ENCODE measurements around the gene GIGYF1.
A peak's percentile ranks its signal among the peaks of the same experiment; 100 is the strongest.
"Not testable (repeated sequence)": the region's sequence is repeated elsewhere in the genome, so short reads cannot be mapped to it uniquely, and the experiment has no call there.

Gene GIGYF1

DNA sequence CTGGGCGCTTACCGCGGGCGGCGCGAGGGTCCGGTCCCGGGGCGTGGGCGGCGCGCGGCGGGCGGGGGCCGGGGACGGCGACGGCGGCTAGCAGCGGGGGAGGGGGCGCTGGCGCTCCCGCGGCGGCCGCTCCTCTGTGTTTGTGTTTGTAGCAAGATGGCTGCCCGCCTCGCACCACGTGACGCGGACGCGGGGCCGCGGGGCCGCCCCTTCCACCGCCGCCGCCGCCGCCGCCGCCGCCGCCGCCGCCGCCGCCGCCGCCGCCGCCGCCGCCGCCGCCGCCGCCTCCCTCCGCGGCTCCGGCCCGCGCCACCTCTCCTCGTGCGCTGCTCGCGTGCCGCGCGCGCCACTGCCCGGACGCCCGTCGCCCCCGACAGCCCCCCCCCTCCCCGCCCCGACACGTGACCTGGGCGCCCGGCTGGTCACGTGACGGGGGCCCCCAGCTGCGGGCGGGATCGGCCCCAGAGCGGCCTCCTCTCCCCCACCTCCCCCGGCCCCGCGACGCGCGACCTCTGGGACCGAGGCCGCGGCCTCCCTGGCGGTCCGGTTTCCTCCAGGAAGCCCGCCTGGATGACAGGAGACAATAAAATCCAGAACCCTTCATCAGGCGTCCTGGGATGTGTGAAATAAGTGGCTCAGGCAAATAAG lies at the start of gene GIGYF1:
Gene GIGYF1 (minus strand): TSS at position 153 of the 648 bp plus-strand sequence. CDS start 6,012 bp downstream, outside the sequence.
- peak; percentile 56 for DNase-seq

- DNase-seq, result no peak
Observed at GRCh38 chr7:100739934-100740333, 45.9 kb upstream of the GIGYF1 start.

- DNase-seq, result no peak
Observed at GRCh38 chr7:100736671-100737070, 42.6 kb upstream of the GIGYF1 start.

DNA sequence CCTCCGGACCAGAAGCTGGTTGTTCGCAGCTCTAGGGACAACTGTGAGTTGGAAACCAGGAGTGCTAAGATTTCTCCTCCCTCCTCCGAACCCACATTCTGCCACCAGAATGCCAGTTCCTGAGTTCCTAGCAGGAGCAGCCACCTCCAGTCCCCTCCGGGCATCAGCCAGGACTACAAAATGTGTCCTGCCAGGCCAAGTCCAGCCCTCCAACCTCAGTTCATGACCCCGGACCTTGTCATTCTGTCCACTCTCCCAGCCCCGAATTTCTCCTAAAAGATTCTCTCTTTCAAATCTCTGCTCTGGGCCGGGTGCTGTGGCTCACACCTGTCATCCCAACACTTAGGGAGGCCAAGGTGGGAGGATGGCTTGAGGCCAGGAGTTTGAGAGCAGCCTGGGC lies 41.7 kb upstream of the GIGYF1 start:
- no peak for DNase-seq

- DNase-seq, result no peak
Observed at GRCh38 chr7:100731937-100732636, 38.0 kb upstream of the GIGYF1 start.

DNA sequence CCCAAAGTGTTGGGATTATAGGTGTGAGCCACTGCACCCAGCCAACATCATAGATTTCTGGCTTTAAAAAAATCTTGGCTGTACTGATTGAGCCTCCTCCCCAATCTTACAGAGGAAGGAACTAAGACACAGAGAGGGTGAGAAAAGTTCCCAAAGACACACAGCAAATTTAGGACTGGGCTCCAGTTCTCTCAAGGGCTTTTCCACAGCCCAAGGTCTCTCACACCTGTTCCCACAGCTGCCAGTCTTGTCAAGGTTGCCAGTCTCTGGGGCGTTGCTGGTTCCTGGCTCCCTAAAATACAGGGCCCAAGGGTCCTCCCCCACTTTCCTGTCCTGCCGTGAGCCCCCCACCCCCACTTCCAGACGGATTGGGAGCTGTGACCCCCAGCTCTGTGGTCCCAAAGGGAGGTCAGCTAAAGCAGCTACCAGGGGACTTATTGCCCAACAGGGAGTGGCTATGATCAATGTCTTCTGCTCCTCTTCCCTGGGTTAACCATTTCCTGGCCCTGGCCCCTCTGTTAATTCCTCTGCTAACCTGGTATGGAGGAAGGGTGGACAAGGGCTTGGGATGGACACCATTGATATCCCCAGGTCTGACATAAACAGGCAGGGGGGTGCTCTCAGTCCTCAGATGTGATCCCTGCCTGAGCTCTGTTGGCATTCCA lies 36.2 kb upstream of the GIGYF1 start:
- DNase-seq, result no peak

DNA sequence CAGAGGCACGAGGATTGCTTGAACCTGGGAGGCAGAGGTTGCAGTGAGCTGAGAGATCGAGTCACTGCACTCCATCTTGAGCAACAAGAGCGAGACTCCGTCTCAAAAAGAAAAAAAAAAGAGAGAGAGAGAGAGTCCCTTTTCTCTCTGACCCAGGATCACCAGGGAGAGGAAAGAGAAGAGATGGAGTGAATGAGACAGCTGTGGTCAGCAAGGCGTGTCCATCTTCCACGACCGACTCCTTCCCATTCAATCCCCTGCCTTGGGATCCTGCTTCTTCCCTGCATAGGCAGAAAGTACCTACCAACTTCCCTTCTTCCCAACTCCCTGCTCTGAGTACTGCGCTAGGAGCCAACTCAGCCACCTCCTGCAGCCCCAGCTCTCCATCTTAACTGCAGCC lies 34.1 kb upstream of the GIGYF1 start:
- no peak for DNase-seq

DNA sequence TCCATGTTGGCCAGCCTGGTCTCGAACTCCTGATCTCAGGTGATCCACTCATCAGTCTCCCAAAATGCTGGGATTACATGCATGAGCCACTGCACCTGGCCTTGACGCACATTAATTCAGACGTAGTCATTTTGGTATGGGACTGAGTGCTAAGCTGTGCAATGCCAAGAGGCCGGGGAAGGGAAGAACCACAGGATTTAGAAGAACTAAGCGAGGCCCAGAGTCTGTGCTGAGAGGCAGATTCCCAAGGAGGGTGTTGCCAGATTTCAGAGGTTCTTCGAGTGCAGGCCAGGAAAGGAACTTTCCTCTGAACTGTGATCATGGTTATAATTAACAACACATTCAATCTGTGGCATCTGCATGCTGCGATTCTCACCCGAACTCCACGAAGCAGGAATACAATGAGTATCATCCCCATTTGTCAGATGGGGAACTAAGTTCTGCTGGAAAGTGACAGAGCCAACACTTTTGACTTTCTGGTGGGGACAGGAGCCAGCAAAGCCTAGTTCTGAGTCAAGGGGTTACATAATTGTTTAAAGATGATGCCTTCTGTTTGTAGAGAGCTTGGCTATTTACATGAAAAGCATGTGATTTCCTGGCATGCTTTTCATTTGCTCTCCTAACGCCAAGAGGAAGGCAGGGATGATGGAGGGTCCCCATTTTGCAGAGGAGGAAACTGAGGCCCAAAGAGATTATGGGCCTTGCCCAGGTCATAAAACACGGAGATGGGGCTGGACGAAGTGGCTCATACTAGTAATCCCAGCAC lies 33.1 kb upstream of the GIGYF1 start:
- DNase-seq, result no peak

- not testable (repeated sequence) for DNase-seq
Observed at GRCh38 chr7:100724364-100724763, 30.3 kb upstream of the GIGYF1 start.

GRCh38 chr7:100723732-100724275 lies 29.8 kb upstream of the GIGYF1 start:
- DNase-seq, result no peak

GRCh38 chr7:100722480-100723212 lies 28.6 kb upstream of the GIGYF1 start:
- no peak for DNase-seq

DNA sequence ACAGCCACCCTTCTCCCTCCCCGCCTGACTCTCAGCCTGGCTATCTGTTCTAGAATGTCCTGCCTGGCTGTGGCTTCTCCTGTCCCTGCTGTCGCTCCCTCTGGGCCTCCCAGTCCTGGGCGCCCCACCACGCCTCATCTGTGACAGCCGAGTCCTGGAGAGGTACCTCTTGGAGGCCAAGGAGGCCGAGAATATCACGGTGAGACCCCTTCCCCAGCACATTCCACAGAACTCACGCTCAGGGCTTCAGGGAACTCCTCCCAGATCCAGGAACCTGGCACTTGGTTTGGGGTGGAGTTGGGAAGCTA lies 27.4 kb upstream of the GIGYF1 start:
- no peak for DNase-seq

DNA sequence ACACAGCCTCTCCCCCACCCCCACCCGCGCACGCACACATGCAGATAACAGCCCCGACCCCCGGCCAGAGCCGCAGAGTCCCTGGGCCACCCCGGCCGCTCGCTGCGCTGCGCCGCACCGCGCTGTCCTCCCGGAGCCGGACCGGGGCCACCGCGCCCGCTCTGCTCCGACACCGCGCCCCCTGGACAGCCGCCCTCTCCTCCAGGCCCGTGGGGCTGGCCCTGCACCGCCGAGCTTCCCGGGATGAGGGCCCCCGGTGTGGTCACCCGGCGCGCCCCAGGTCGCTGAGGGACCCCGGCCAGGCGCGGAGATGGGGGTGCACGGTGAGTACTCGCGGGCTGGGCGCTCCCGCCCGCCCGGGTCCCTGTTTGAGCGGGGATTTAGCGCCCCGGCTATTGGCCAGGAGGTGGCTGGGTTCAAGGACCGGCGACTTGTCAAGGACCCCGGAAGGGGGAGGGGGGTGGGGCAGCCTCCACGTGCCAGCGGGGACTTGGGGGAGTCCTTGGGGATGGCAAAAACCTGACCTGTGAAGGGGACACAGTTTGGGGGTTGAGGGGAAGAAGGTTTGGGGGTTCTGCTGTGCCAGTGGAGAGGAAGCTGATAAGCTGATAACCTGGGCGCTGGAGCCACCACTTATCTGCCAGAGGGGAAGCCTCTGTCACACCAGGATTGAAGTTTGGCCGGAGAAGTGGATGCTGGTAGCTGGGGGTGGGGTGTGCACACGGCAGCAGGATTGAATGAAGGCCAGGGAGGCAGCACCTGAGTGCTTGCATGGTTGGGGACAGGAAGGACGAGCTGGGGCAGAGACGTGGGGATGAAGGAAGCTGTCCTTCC lies 26.8 kb upstream of the GIGYF1 start:
- no peak for DNase-seq

DNA sequence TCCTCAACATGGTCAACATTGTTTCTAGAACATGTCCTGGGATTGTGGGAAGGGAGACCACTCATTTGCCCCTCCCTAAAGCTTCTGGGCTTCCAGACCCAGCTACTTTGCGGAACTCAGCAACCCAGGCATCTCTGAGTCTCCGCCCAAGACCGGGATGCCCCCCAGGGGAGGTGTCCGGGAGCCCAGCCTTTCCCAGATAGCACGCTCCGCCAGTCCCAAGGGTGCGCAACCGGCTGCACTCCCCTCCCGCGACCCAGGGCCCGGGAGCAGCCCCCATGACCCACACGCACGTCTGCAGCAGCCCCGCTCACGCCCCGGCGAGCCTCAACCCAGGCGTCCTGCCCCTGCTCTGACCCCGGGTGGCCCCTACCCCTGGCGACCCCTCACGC lies 26.2 kb upstream of the GIGYF1 start, which contains the start of gene EPO:
Gene EPO (plus strand): TSS at position 190 of the 392 bp plus-strand sequence. CDS start 513 bp downstream, outside the sequence.
- no peak for DNase-seq

- no peak for DNase-seq
Observed at GRCh38 chr7:100719523-100720278, 25.7 kb upstream of the GIGYF1 start.

DNA sequence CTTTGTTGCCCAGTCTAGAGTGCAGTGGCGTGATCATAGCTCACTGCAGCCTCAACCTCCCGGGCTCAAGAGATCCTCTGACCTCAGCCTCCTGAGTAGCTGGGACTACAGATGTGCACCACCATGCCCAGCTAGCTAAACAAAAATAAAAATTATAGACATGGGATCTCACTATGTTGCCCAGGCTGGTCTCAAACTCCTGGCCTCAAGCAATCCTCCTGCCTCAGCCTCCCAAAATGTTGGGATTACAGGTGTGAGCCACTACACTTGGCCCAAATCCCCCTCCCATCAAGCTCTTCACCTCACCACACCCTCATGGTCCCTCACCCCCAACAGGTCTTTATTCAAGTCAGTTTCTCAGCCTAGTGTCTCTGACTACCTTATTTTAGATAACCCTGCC lies 23.0 kb upstream of the GIGYF1 start:
- not testable (repeated sequence) for DNase-seq

- DNase-seq, result no peak
Observed at GRCh38 chr7:100714725-100715124, 20.7 kb upstream of the GIGYF1 start.

DNA sequence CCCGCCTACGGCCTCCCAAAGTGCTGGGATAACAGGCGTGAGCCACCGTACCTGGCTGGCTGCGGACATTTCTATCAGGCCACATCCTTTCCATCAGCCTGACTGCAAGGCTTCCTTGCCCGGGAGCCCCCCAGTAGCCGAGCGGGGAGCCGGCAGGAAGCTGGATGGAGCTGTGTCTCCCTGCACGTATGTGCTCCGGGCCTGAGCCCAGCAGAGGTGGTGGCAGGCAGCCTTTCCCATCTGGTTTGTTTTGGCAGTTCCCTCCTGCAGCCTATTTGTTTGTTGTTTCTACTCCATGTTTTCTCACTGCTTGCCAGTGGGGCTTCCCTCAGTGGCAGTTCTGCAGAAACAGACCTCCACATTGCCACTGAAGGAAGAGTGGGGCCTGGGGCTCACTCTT lies 17.3 kb upstream of the GIGYF1 start:
- no peak for DNase-seq

DNA sequence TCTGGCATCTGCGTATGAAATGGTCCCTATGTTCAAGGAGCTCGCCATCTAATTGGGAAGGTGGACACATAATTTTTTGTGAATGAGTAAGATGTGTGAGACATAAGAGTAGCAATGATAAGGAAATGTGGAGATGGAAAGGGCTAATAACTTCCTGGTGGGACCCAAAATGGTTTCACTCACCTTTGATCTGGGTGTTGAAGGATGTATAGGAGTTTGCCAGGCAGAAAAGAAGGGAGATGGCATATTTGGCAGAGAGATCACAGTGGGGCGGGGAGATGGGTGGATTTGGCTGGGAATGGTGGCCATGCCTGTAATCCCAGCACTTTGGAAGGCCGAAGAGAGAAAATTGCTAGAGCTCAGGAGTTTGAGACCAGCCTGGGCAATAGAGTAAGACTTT lies 16.4 kb upstream of the GIGYF1 start:
- no peak for DNase-seq

- no peak for DNase-seq
Observed at GRCh38 chr7:100708395-100708794, 14.3 kb upstream of the GIGYF1 start.
